D721Med (cell line): Measurements from ENCODE around the gene CEP162.
A peak's percentile ranks its signal among the peaks of the same experiment; 100 is the strongest.
"Not testable (repeated sequence)": the region's sequence is repeated elsewhere in the genome, so short reads cannot be mapped to it uniquely, and the experiment has no call there.

Experiments
- DNase-seq: peaks from one replicate; pipeline ENCODE4 v3.0.0; 2011; ENCODE audit warnings: low spot score; ENCODE audit not compliant: insufficient read length
- FAIRE-seq: peaks from 2 replicates; lab custom pipeline; 2011; peaks lifted over from hg19 to GRCh38; lab: Jason Lieb, UNC
- CTCF ChIP-seq: IDR thresholded peaks from 2 replicates; pipeline ENCODE4 v1.5.1; 2012; ENCODE audit warnings: mild to moderate bottlenecking, control low read depth; ENCODE audit not compliant: insufficient read depth; ENCODE audit errors: missing control alignments

The CEP162 gene

GRCh38 chr6:84255641-84256040, 28.2 kb upstream of the CEP162 start:
- DNase-seq (no peak), FAIRE-seq (no peak)
- TF ChIP-seq CTCF, result no peak

DNA sequence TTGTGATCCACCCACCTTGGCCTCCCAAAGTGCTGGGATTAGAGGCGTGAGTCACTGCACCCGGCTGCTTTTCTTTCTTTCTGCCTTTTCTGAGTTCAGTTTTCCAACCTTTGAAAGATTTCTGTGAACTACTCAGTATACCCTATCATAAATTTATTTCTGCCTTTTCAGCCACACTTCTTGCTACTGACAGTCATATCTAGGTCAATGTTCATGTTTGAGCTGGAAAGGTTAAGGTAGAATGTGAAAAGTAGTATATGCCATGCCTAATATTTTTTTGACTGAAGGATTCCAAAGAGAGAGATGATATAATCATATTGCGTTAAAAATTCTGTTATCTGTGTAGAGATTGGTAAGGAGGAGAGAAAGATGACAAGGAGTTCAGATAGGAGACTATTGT, 25.9 kb upstream of the CEP162 start:
- FAIRE-seq, result no peak
- TF ChIP-seq CTCF, result no peak
- no peak for DNase-seq

- DNase-seq (no peak), FAIRE-seq (no peak)
- no peak for TF ChIP-seq CTCF
Observed at GRCh38 chr6:84251891-84252539, 24.6 kb upstream of the CEP162 start.

DNA sequence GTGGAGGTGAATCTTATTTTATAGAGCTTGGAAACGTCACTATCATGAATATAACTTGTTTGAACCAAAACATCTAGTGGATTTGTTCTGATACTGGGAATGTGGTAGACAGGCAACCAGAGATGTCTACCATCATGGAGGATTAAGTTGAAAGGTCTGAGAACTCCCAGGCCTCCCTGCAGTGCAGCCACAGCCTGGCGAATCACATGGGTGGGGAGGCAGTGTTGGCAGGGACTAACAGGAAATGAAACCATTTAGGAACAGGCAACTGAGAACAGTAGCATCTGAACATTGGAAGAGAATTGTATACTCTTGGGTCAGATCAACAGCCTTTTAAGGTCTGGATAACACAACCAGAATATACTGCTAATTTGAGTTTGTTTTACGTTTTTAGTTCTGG, 22.3 kb upstream of the CEP162 start:
- FAIRE-seq, result no peak
- no peak for DNase-seq
- TF ChIP-seq CTCF, result no peak

DNA sequence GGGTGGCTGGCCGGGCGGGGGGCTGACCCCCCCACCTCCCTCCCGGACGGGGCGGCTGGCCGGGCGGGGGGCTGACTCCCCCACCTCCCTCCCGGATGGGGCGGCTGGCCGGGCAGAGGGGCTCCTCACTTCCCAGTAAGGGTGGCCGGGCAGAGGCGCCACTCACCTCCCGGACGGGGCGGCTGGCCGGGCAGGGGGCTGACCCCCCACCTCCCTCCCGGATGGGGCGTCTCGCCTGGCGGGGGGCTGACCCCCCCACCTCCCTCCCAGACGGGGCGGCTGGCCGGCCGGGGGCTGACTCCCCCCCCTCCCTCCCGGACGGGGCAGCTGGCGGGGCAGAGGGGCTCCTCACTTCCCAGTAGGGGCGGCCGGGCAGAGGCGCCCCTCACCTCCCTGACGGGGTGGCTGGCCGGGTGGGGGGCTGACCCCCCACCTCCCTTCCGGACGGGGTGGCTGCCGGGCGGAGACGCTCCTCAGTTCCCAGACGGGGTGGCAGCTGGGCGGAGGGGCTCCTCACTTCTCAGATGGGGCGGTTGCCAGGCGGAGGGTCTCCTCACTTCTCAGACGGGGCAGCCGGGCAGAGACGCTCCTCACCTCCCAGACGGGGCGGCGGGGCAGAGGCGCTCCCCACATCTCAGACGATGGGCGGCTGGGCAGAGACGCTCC, 17.1 kb upstream of the CEP162 start:
- FAIRE-seq, result not testable (repeated sequence)

DNA sequence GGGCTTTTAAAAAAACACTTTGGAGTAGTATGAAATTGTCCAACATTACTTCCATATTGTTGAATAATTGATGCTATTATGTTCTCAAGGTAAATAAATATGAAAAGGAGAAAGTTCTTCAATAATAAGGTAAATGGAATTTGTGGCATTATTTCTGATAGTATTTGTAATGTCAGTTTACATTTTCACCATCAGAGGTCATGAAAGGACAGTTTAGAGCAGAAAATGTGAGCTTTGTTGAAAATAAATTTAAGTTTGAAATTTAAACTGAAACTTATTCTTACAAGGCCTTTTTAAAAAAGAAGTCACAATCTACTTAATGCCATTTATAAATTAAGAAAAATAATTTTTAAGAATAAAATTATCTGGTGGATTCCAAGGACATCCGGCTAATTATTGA, 15.8 kb upstream of the CEP162 start:
- TF ChIP-seq CTCF, result peak; percentile 19
- DNase-seq (no peak), FAIRE-seq (no peak)

More for the DNA sequence above, 17.1 kb upstream of the CEP162 start:
- DNase-seq, result not testable (repeated sequence)

- TF ChIP-seq CTCF, result no peak
- DNase-seq (no peak), FAIRE-seq (no peak)
Observed at GRCh38 chr6:84242265-84242664, 14.8 kb upstream of the CEP162 start.

GRCh38 chr6:84228198-84228543, 728 bp upstream of the CEP162 start:
- no peak for FAIRE-seq
- no peak for DNase-seq
- no peak for TF ChIP-seq CTCF
